Neural cell (in vitro differentiated cells): ENCODE measurements around the gene ANKS3.

Source experiments
- EP300 ChIP-seq: fragments of 450-650 bp; conservative IDR thresholded peaks from 2 replicates; pipeline ENCODE4 v1.6.1; 2014; ENCODE audit warnings: antibody characterized with exemption, mild to moderate bottlenecking, moderate library complexity; ENCODE audit not compliant: poor library complexity, severe bottlenecking
- MXI1 ChIP-seq: fragments of 450-650 bp; conservative IDR thresholded peaks from 2 replicates; pipeline ENCODE4 v1.6.1; 2014; ENCODE audit warnings: antibody characterized with exemption, mild to moderate bottlenecking; ENCODE audit not compliant: poor library complexity, severe bottlenecking
- POLR2AphosphoS5 ChIP-seq: IDR thresholded peaks from 2 replicates; pipeline ENCODE4 v1.6.1; 2012
- RAD21 ChIP-seq: fragments of 450-650 bp; conservative IDR thresholded peaks from 2 replicates; pipeline ENCODE4 v1.6.1; 2014; ENCODE audit warnings: antibody characterized with exemption, mild to moderate bottlenecking, moderate library complexity
- SMC3 ChIP-seq: fragments of 450-650 bp; conservative IDR thresholded peaks from 2 replicates; pipeline ENCODE4 v1.6.1; 2014; ENCODE audit warnings: antibody characterized with exemption, mild to moderate bottlenecking, moderate library complexity; ENCODE audit not compliant: poor library complexity
- TF ChIP-seq, protein P1 (sequence below): fragments of 450-650 bp; IDR thresholded peaks from 2 replicates; pipeline ENCODE4 v1.5.1; 2014; ENCODE audit warnings: antibody characterized with exemption, mild to moderate bottlenecking, moderate library complexity; ENCODE audit not compliant: poor library complexity, severe bottlenecking
- TF ChIP-seq, protein P2 (sequence below): IDR thresholded peaks from 2 replicates; pipeline ENCODE4 v1.6.1; 2012; ENCODE audit warnings: borderline replicate concordance

DNA sequence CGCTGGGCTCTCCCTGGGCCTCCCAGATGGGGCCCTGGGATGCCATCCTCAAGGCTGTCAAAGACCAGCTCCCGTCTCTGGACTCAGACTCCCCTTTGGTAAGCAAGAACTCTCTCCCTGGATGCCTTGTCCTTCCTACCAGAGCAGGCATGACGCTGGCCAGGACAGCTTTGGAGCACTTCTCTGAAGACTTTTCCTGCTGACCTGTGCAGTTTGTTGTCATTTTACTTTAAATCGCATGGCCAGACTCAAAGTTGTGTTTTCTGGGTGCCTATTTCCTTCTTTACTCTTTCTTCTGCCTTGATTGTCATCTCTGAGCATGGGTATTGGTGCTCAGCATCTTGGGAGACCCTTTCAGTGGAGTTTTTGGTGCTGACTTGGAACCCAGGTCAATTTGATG lies 2.5 kb upstream of the ANKS3 start:
- TF ChIP-seq, protein P1, sequence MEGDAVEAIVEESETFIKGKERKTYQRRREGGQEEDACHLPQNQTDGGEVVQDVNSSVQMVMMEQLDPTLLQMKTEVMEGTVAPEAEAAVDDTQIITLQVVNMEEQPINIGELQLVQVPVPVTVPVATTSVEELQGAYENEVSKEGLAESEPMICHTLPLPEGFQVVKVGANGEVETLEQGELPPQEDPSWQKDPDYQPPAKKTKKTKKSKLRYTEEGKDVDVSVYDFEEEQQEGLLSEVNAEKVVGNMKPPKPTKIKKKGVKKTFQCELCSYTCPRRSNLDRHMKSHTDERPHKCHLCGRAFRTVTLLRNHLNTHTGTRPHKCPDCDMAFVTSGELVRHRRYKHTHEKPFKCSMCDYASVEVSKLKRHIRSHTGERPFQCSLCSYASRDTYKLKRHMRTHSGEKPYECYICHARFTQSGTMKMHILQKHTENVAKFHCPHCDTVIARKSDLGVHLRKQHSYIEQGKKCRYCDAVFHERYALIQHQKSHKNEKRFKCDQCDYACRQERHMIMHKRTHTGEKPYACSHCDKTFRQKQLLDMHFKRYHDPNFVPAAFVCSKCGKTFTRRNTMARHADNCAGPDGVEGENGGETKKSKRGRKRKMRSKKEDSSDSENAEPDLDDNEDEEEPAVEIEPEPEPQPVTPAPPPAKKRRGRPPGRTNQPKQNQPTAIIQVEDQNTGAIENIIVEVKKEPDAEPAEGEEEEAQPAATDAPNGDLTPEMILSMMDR: no peak
- TF ChIP-seq, protein P2, sequence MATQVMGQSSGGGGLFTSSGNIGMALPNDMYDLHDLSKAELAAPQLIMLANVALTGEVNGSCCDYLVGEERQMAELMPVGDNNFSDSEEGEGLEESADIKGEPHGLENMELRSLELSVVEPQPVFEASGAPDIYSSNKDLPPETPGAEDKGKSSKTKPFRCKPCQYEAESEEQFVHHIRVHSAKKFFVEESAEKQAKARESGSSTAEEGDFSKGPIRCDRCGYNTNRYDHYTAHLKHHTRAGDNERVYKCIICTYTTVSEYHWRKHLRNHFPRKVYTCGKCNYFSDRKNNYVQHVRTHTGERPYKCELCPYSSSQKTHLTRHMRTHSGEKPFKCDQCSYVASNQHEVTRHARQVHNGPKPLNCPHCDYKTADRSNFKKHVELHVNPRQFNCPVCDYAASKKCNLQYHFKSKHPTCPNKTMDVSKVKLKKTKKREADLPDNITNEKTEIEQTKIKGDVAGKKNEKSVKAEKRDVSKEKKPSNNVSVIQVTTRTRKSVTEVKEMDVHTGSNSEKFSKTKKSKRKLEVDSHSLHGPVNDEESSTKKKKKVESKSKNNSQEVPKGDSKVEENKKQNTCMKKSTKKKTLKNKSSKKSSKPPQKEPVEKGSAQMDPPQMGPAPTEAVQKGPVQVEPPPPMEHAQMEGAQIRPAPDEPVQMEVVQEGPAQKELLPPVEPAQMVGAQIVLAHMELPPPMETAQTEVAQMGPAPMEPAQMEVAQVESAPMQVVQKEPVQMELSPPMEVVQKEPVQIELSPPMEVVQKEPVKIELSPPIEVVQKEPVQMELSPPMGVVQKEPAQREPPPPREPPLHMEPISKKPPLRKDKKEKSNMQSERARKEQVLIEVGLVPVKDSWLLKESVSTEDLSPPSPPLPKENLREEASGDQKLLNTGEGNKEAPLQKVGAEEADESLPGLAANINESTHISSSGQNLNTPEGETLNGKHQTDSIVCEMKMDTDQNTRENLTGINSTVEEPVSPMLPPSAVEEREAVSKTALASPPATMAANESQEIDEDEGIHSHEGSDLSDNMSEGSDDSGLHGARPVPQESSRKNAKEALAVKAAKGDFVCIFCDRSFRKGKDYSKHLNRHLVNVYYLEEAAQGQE: no peak
- TF ChIP-seq EP300 (no peak), SMC3 (no peak), RAD21 (no peak), POLR2AphosphoS5 (no peak), MXI1 (no peak)
